ENCODE measurements around the gene ARL6. TPM values are rescaled to one million over a fixed set of nuclear protein-coding genes. Genes with fewer than 3 reads are reported as not detected.

ARL6 gene
- total RNA-seq, 1 experiment from 2014 or later: 8.8 TPM

- no TSS peak for BruUV-seq (replicated peaks)
- DNase-seq (ENCODE audit: low read depth, low spot score) (no peak), ATAC-seq (no peak)
- in situ Hi-C loops (cut with HindIII; ENCODE audit: low pct_unique_long_range_greater_than_20kb, low sequenced_read_pairs): no loop called here
- ChIA-PET CTCF (no interaction called here), POLR2A (no interaction called here)
- no peak overlapping the region for H3K4me3 ChIP-seq (ENCODE audit: low read depth in 2 of 2, low read length in 2 of 2)
- H3K4me1 ChIP-seq (ENCODE audit: control insufficient read depth, insufficient read depth, low read length): no peaks in the 10 kb centered on the region
- H3K9me3 ChIP-seq (ENCODE audit: control insufficient read depth, insufficient read depth, low read depth, low read length): no peaks in the 10 kb centered on the region
- H3K27me3 ChIP-seq (ENCODE audit: control insufficient read depth, insufficient read depth, low read length): no peaks in the 10 kb centered on the region
- intact Hi-C loops (cut with micrococcal nuclease; ENCODE audit: unreplicated experiment): no loop called here
- no peaks in the 10 kb centered on the region for H3K36me3 ChIP-seq (ENCODE audit: control insufficient read depth, insufficient read depth, low read length)
- H3K27ac ChIP-seq (ENCODE audit: low read length): no peak overlapping the region
- TF ChIP-seq SIN3A (IDR thresholded peaks at IDR 0.05; ENCODE audit: borderline replicate concordance, insufficient read depth, low read depth, low read length) (no peak), CTCF (IDR thresholded peaks at IDR 0.05) (no peak), POLR2AphosphoS5 (IDR thresholded peaks at IDR 0.05; ENCODE audit: low read depth, low read length) (no peak), TCF7L2 (IDR thresholded peaks at IDR 0.05; ENCODE audit: low read depth, low read length) (no peak), REST (IDR thresholded peaks at IDR 0.05; ENCODE audit: insufficient read depth in 1 of 2, low read depth in 2 of 2, low read length in 1 of 2) (no peak)
These were observed 44.1 kb upstream of the ARL6 start for GRCh38 chr3:97720417-97720816.

GRCh38 chr3:97721446-97721845, 43.1 kb upstream of the ARL6 start:
- H3K27ac ChIP-seq (ENCODE audit: low read length): no peak overlapping the region
- intact Hi-C loops (cut with micrococcal nuclease; ENCODE audit: unreplicated experiment): no loop called here
- ChIA-PET CTCF (no interaction called here), POLR2A (no interaction called here)
- H3K27me3 ChIP-seq (ENCODE audit: control insufficient read depth, insufficient read depth, low read length): no peaks in the 10 kb centered on the region
- H3K4me1 ChIP-seq (ENCODE audit: control insufficient read depth, insufficient read depth, low read length): no peaks in the 10 kb centered on the region
- H3K4me3 ChIP-seq (ENCODE audit: low read depth in 2 of 2, low read length in 2 of 2): no peak overlapping the region
- no peak for DNase-seq (ENCODE audit: low read depth, low spot score)
- BruUV-seq (replicated peaks): no TSS peak
- TF ChIP-seq SIN3A (IDR thresholded peaks at IDR 0.05; ENCODE audit: borderline replicate concordance, insufficient read depth, low read depth, low read length) (no peak), TCF7L2 (IDR thresholded peaks at IDR 0.05; ENCODE audit: low read depth, low read length) (no peak), REST (IDR thresholded peaks at IDR 0.05; ENCODE audit: insufficient read depth in 1 of 2, low read depth in 2 of 2, low read length in 1 of 2) (no peak), POLR2AphosphoS5 (IDR thresholded peaks at IDR 0.05; ENCODE audit: low read depth, low read length) (no peak), CTCF (IDR thresholded peaks at IDR 0.05) (no peak)
- no peaks in the 10 kb centered on the region for H3K36me3 ChIP-seq (ENCODE audit: control insufficient read depth, insufficient read depth, low read length)
- H3K9me3 ChIP-seq (ENCODE audit: control insufficient read depth, insufficient read depth, low read depth, low read length): no peaks in the 10 kb centered on the region
- no peak for ATAC-seq
- in situ Hi-C loops (cut with HindIII; ENCODE audit: low pct_unique_long_range_greater_than_20kb, low sequenced_read_pairs): no loop called here
